SK-N-SH treated with all-trans-retinoic acid at 6 μM for 48 hours (cell line): ENCODE results near the gene SNIP1.

Experiments
- CREB5 ChIP-seq: fragments of 250-450 bp; sonication (Bioruptor Pico); IDR thresholded peaks from 2 replicates; pipeline ENCODE4 v1.5.1; 2020; ENCODE audit warnings: low read depth, mild to moderate bottlenecking, moderate library complexity
- RARB ChIP-seq: fragments of 250-450 bp; sonication (Bioruptor Pico); IDR thresholded peaks from 2 replicates; pipeline ENCODE4 v1.8.0; 2021; ENCODE audit warnings: mild to moderate bottlenecking, moderate library complexity
- SNAI2 ChIP-seq: fragments of 250-450 bp; sonication (Bioruptor Pico); IDR thresholded peaks from 2 replicates; pipeline ENCODE4 v1.5.0; 2020; ENCODE audit warnings: mild to moderate bottlenecking, moderate library complexity
- ZFP3 ChIP-seq: fragments of 250-450 bp; sonication (Bioruptor Pico); IDR thresholded peaks from 2 replicates; pipeline ENCODE4 v1.5.0; 2020; ENCODE audit warnings: mild to moderate bottlenecking, moderate library complexity
- ZNF565 ChIP-seq: fragments of 450-650 bp; formaldehyde crosslinking; conservative IDR thresholded peaks from 2 replicates; pipeline ENCODE4 v1.5.0; 2020; ENCODE audit warnings: low read depth, mild to moderate bottlenecking, moderate library complexity

- TF ChIP-seq ZFP3 (no peak), ZNF565 (no peak), SNAI2 (CRISPR knock-in tag) (no peak), CREB5 (CRISPR knock-in tag) (no peak), RARB (CRISPR knock-in tag) (no peak)
Observed at GRCh38 chr1:37558411-37558810, 4.3 kb upstream of the SNIP1 start.
